SIG-M5 treated with dmso at 0.1 percent for 504 hours (cell line): ENCODE measurements around the gene THTPA.

Experiments used
- DNase-seq: peaks from one replicate; lab custom pipeline; 2025; ENCODE audit not compliant: unreplicated experiment; lab: John Stamatoyannopoulos, UW

THTPA gene

DNA sequence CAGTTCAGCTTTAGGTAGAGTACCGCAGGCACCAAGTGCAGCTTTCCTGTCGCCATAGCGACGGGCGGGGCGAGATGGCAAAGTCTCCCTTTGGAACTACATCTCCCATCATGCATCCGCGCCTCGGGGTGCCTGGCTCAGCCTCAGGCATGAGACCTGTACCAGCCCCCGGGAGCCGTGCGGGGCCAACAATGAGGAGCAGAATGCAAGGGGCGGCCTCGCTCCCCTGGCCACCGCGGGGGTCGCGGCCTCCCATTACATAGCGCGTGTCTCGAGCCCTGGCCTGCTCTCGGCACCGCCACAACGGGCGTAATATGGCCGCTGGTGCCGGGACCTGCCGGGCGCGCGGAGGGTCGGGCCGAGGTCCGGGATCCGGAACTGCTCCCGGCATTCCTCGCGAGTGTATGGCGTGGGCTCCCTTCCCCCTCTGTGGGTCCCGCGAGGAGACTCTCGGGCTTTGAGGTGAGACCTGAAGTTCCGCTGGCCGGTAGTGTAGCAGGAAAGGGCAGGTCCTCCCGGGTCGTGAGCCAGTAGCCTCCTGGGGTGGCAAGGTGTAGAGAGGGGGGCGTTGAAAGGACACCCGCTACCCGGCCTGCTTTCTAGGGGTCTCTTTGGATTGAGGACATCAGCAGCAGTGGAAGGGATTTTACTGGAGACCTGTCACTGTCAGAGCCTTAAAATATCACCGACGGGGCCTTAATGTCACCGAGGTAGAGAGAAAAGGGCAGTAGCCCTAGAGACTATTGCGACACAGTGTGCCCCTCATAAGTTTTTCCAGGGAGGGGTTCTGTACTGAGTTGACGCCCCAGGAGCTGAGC is at the start of gene THTPA:
Gene THTPA, plus strand, starts transcription at position 390 of the 818 bp plus-strand sequence. CDS start 487 bp downstream, outside the sequence.
- peak; percentile 85 for DNase-seq

- no peak for DNase-seq
Measured at GRCh38 chr14:23512156-23512555, 43.9 kb upstream of the THTPA start.

DNA sequence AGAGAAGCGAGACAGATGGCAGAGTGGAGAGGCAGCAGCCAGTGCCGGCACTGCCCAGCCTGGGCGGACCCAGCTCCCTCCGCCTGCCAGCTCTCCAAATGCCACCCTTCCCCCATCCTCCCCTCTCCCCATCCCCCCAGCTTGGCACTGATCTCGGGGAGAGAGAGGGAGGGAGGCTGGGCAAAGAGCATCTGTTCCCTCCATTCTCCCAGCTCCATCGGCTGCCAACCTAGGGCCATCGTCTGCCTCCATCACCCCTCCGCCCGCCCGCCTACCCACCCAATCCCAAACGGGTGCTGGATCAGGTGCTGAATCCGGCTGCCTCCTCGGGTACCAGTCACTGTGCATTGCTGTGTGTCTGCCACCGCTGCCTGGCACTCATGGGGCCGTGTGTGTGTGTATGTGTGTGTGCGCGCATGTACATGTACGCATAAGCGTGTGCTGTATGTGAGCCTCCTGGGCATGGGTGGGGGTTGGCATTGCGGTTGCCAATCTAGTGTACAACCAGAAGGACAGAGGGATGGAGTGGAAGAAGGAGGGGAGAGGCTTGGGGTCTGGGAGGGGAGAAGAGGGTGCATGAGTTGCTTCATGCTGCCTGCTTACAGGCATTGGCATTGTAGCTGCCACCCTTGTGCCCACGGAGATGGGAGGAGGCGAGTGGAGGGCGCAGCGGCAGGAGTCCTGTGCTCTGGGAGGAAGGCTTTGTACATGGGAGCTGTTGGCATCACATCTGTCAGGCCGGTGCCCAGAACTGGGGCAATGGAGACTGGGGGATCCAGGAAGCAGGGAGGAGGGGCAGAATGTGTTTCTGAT is 42.9 kb upstream of the THTPA start:
- DNase-seq: no peak

- no peak for DNase-seq
Measured at GRCh38 chr14:23513818-23514643, 42.0 kb upstream of the THTPA start.

GRCh38 chr14:23514644-23514957 is 41.5 kb upstream of the THTPA start:
- DNase-seq: no peak

DNA sequence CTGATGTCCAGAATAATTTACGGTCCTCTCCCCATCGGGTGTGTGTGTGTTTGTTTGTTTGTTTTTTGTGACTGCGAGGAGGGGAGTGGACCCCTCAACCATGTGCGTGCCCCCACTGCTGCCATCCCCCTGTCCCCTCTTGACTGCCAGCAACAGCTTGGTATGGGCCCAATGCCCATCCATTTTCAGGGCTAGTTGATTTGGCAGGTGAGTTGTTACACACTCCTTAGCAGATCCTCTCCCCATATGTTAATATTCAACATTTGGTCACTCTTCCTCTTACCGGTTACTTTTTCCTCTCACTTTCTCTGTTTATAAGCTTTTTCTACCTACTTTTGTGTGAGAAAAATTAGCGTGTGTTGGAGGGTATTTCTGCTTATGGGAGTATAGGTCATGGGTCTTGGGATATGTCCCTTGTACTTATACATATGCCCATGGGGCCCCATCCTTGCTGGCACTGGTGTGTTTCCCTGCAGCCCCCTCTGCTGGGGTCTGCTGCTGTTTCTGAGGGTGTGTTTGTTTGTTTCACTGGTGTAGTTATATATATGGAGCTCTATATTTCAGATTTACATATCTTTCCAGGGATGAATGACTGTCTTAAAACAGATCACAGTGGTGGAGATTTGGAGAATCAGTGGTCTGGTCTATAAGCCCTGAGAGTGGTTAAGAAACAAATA is 38.3 kb upstream of the THTPA start:
- DNase-seq: no peak

DNA sequence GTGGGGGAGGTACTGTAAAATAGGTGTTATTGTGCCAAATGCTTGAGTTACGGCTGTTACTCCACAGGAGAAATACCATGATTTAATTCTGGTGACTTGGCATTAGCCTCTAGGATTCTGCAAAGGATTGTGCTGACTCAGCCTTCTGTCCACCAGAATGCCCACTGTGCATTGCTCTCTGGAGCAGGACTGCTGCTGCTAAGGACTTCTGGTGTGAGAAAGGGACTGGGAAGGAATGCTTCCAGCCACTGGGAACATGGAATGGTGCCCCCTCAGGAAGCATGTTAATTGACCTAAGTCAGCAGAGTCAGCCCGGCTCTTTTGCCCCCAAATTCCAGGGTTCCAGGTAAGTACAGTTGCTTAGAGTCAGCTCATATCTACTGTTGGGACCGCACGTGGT is 37.4 kb upstream of the THTPA start:
- DNase-seq: no peak

DNA sequence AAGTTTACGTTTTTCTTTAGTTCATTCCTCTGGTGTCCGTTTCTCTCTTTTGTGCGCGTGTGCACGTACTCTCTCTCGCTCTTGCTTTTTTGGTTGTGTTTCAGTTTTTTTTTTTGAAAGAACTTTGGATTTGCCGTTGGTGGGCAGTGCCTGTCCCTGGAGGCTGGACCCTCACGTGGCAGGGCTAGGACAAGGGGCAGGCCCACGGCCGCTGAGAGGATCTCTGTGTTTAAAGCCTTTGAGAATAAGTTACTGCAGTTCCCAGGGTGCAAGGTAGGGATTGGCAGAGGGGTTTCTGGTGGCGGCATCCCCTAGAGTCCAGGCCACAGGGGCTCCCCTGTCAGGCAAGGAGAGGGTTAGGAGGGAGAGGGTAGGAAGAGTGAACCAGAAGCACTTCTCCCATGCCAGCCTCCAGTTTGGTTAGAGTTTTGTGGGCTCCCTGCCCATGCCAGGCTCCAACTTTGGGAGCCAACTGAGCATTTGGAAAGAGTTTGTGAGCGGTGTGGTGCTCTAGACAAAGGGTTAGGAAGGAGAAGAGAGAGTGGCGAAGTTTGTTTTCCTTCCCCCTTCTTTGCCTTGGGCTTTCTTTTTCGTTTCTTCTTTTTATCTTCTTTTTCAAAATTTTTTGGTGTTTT is 35.1 kb upstream of the THTPA start:
- no peak for DNase-seq

- DNase-seq: peak; percentile 25
Measured at GRCh38 chr14:23521785-23522640, 34.1 kb upstream of the THTPA start.

DNA sequence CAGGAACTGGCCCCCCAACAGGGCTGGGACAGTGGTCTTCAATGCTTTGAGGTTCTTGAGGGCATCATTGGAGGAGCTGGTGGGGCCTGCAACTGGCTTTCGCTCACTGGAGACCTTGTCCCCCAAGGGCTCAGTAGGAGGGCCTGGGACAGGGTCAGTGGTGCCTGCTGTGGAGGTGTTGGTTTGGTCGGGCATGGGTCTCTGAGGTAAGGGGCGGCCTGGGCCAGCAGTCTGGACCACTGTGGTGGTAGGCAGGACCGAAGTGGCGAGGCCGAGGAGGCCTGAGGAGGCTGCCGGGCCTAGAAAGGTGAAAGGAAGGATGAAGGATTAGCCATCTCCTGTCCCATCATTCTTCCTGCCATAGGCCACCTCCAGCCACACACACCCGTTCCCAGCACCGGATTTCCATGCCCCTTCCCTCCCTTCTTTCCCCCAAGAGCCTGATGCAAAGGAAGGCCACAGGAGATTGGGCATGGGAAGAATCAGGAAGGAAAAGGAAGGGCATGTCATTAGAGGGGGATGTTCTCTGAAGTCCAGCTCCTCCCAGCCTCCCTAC is 33.4 kb upstream of the THTPA start:
- DNase-seq: no peak

DNA sequence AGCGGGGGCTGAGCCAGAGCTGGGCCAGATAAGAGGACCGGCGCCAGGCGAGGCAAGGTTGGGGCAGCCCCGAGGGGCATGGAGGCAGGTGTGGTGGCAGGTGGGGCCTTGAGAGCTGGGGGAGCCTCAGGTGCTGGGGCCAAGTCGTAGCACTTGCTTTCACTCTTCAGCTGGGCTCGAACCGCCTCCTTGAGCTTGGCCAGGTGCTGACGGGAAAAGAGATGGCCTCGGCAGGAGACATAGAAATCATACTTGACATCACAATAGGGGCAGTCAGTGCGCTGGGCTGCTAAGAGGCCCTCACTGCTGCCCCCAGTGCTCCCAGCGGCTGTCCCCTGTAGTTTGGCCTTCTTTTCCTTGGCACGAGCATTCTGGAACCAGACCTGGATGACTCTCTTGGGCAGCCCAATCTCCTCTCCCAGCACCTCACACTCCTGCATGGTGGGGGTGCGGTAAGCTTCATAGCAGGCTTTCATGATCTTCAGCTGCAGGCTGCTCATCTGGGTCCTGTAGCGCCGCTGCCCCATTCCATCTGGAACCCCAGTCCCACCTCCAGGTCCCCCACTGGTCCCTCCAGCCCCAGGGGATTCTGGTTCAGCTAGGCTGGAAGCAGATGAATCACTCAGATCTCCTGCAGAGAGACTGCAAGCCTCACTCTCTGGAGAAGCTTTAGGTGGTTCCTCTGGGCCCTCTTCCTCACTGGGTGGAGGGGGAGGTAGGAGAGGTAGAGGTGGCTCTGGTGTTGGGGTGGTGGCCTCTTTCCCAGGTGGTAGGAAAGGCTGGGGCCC is 32.6 kb upstream of the THTPA start:
- DNase-seq: no peak

GRCh38 chr14:23524954-23525353 is 31.1 kb upstream of the THTPA start:
- DNase-seq: no peak

DNA sequence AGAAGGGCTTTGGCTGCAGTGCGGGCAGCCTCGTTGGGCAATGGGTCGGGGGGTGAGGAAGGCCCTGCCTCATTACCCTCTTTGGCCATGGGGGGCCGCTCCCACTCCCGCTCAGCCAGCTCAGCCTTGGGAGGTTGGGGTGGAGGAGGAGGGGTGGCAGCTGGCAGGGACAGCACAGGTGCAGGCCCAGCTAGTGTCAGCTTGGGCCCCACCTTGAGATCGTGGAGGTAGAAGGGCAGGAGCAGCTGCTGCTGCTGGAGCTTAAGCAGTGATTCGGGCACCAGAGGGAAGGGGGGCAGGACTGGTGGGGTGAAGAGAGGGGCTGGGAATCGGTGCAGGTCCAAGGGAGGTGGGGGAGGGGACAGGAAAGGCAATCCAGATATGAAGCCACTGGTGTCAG is 30.5 kb upstream of the THTPA start:
- no peak for DNase-seq

- no peak for DNase-seq
Measured at GRCh38 chr14:23528555-23528954, 27.5 kb upstream of the THTPA start.

- DNase-seq: no peak
Measured at GRCh38 chr14:23529016-23529415, 27.1 kb upstream of the THTPA start.

- DNase-seq: no peak
Measured at GRCh38 chr14:23530375-23531055, 25.6 kb upstream of the THTPA start.

- DNase-seq: no peak
Measured at GRCh38 chr14:23531391-23531790, 24.7 kb upstream of the THTPA start.

DNA sequence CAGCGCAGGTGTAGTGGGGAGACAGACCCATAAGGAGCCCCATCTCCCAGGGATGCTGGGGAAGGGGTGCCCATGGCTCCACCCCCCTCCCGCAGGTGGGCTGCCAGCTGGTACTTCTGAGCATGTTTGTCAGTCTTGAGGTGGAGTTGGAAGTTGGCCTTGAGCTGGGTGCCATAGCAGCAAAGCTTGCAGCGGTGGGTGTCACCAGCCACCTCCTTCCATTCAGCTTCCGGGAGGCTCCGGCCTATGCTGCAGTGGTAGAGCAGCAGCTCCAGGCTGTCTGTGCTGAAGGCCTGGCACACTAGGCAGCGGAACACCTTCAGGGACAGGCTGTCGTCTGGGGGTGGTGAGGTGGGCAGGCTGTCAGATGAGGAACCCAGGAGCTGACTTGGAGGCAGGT is 23.4 kb upstream of the THTPA start:
- DNase-seq: no peak
